Measurements from ENCODE around the gene SLC25A19.

GRCh38 chr17:75301049-75301448, 11.8 kb upstream of the SLC25A19 start:
- TF ChIP-seq POLR2A (IDR thresholded peaks at IDR 0.05; ENCODE audit: low read length) (no peak), GATA1 (IDR thresholded peaks at IDR 0.05; ENCODE audit: low read depth, low read length) (no peak)
